GM12878 (cell line): ENCODE results near the gene FRMD5. TPM values are rescaled to one million over a fixed set of nuclear protein-coding genes. Genes with fewer than 3 reads are reported as not detected.

ENCODE experiments used
- BMI1 ChIP-seq: fragments of 450-650 bp; IDR thresholded peaks from 2 replicates; pipeline ENCODE4 v1.6.1; 2016; ENCODE audit warnings: mild to moderate bottlenecking, moderate library complexity, borderline replicate concordance
- CHD4 ChIP-seq: fragments of 200-600 bp; sonication (generic); IDR thresholded peaks from 2 replicates; pipeline ENCODE4 v1.6.1; 2016; ENCODE audit warnings: mild to moderate bottlenecking
- EGR1 ChIP-seq, 2 experiments: IDR thresholded peaks; 1 replicate in 1 of 2; 2 replicates in 1 of 2; pipeline ENCODE4 v1.6.1; 2011 to 2012; ENCODE audit warnings: low read depth in 2 of 2, low read length in 2 of 2, borderline replicate concordance in 1 of 2, mild to moderate bottlenecking in 1 of 2, moderate library complexity in 1 of 2
- FOXM1 ChIP-seq: IDR thresholded peaks from 2 replicates; pipeline ENCODE4 v1.6.1; 2012; ENCODE audit warnings: low read depth, mild to moderate bottlenecking, inconsistent platforms, low read length, moderate library complexity
- HDAC2 ChIP-seq: fragments of 200-600 bp; sonication (generic); IDR thresholded peaks from 2 replicates; pipeline ENCODE4 v1.6.1; 2017
- KLF5 ChIP-seq: fragments of 450-650 bp; IDR thresholded peaks from 2 replicates; pipeline ENCODE4 v1.6.1; 2014; ENCODE audit warnings: mild to moderate bottlenecking; ENCODE audit not compliant: partially characterized antibody
- NR2C2 ChIP-seq: IDR thresholded peaks from 2 replicates; pipeline ENCODE4 v1.6.1; 2011; ENCODE audit warnings: borderline replicate concordance, low read depth; ENCODE audit not compliant: control insufficient read depth, insufficient read length
- RAD21 ChIP-seq: IDR thresholded peaks from 2 replicates; pipeline ENCODE4 v1.6.1; 2011; ENCODE audit warnings: mild to moderate bottlenecking, low read depth, low read length, moderate library complexity; ENCODE audit not compliant: insufficient read depth
- RB1 ChIP-seq: fragments of 450-650 bp; formaldehyde crosslinking; IDR thresholded peaks from 2 replicates; pipeline ENCODE4 v1.6.1; 2017; ENCODE audit warnings: mild to moderate bottlenecking, borderline replicate concordance
- SMARCA5 ChIP-seq: fragments of 450-650 bp; IDR thresholded peaks from 2 replicates; pipeline ENCODE4 v1.6.1; 2017; ENCODE audit warnings: mild to moderate bottlenecking
- SP1 ChIP-seq: IDR thresholded peaks from one replicate; pipeline ENCODE4 v1.6.1; 2011; ENCODE audit warnings: low read depth, low read length
- TAF1 ChIP-seq: IDR thresholded peaks from 2 replicates; pipeline ENCODE4 v1.6.1; 2011; ENCODE audit warnings: mild to moderate bottlenecking, low read depth, low read length, borderline replicate concordance
- TBL1XR1 ChIP-seq: IDR thresholded peaks from 2 replicates; pipeline ENCODE4 v1.6.1; 2012; ENCODE audit warnings: low read depth, low read length, improper control_type of control experiment
- TCF12 ChIP-seq: IDR thresholded peaks from 2 replicates; pipeline ENCODE4 v1.6.1; 2011; ENCODE audit warnings: low read depth, mild to moderate bottlenecking, low read length
- YBX1 ChIP-seq: fragments of 450-650 bp; IDR thresholded peaks from 2 replicates; pipeline ENCODE4 v1.6.1; 2016; ENCODE audit warnings: antibody characterized with exemption
- YY1 ChIP-seq: IDR thresholded peaks from 2 replicates; pipeline ENCODE4 v1.6.1; 2011; ENCODE audit warnings: low read depth, mild to moderate bottlenecking, low read length
- ZBED1 ChIP-seq: IDR thresholded peaks from 2 replicates; pipeline ENCODE4 v1.6.1; 2016; ENCODE audit warnings: borderline replicate concordance
- polyA plus RNA-seq, 11 experiments: library from polyadenylated mRNA; depleted of rRNA in 4 of 11; unstranded in 6 of 11; stranded (reverse) in 5 of 11; fragments of >200 nt; fragmentation: Nextera tagmentation in 4 of 11; fragmentation: Illumina TruSeq in 1 of 11; extraction: Ambion mirVana in 4 of 11; extraction: Trizol in 1 of 11; gene quantifications; 1 replicate in 1 of 11; 2 replicates in 10 of 11; pipeline versions ENCODE4 v1.2.1 to v1.2.3, GENCODE V29; 2011 to 2016; ENCODE audit warnings: inconsistent platforms in 2 of 11, missing spikeins in 2 of 11, low read depth in 1 of 11
- total RNA-seq, 4 experiments: library from RNA; depleted of rRNA in 3 of 4; stranded (reverse); fragments of >200 nt in 3 of 4; fragmentation: Illumina TruSeq in 1 of 4; extraction: Trizol in 1 of 4; gene quantifications; 2 replicates each; pipeline versions ENCODE4 v1.2.1 to v1.2.3, GENCODE V29; 2013 to 2021
- TF ChIP-seq, protein P1 (sequence below): IDR thresholded peaks from 2 replicates; pipeline ENCODE4 v1.6.1; 2012; ENCODE audit warnings: improper control_type of control experiment, low read depth, low read length; ENCODE audit not compliant: insufficient replicate concordance
- TF ChIP-seq, protein P2 (sequence below): fragments of 150-350 bp; IDR thresholded peaks from 2 replicates; pipeline ENCODE4 v1.6.1; 2014; ENCODE audit warnings: mild to moderate bottlenecking, low read depth, low read length

The FRMD5 gene
- total and polyA plus RNA-seq, 10 of the 15 experiments (the other 5 are each of a cell fraction or from before 2014, with no cell fraction given), result 0.26 to 6.4 (median 0.68) TPM; not detected in 1

DNA sequence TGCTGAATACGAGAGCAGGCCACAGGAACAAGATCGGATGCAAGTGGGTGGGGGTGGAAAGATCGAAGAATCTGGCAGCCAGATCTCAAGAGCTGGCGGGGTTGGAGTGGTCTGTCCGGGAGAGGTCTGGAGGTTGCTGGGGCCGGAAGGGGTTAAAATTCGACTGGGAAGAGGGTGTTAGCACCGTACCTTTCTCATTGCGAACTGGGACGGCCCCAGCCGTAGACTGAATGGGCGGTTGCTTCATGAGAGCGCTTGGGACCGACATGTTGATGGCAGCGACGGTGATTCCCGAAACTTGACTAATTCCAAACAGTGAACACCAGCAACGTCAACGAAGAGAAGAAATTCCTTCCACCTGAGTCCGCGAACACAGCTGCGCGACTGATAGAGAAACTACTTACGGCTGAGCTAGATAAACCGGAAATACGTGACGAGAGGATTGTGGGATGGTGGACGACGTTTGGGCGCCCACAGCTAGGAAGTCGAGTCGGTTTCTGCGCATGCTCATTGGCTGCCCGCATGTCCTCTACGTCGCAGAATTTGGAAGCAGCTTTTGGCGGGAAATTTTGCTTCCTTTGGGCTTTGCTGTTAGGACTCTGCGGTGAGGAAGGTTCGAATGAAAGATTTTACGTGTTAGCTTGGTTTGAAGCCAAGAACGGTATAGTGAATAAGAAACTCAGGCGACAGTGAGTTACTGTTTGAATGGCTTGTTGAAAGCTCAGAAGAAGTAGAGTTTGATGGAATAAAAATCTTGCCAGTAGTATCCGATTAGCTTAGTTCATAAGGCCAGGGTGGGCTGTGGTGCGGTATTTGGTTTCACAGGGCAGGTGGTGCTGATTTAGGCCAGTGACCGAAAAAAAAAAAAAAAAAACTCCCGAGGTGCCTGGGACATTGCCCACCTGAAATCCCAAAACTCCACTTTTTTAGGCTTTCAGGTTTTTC is 370.5 kb downstream of the FRMD5 start, which contains the start of gene MFAP1 (continued):
- TF ChIP-seq EGR1 (IDR thresholded peaks at IDR 0.05; ENCODE audit: borderline replicate concordance in 1 of 2, low read depth in 2 of 2, low read length in 2 of 2), result 0 out of 3 replicates have a peak, but pooled peaks of 1 of the 2 experiments have one; percentile 27
- TF ChIP-seq YY1, result peak; percentile 66
- TF ChIP-seq, protein P1, sequence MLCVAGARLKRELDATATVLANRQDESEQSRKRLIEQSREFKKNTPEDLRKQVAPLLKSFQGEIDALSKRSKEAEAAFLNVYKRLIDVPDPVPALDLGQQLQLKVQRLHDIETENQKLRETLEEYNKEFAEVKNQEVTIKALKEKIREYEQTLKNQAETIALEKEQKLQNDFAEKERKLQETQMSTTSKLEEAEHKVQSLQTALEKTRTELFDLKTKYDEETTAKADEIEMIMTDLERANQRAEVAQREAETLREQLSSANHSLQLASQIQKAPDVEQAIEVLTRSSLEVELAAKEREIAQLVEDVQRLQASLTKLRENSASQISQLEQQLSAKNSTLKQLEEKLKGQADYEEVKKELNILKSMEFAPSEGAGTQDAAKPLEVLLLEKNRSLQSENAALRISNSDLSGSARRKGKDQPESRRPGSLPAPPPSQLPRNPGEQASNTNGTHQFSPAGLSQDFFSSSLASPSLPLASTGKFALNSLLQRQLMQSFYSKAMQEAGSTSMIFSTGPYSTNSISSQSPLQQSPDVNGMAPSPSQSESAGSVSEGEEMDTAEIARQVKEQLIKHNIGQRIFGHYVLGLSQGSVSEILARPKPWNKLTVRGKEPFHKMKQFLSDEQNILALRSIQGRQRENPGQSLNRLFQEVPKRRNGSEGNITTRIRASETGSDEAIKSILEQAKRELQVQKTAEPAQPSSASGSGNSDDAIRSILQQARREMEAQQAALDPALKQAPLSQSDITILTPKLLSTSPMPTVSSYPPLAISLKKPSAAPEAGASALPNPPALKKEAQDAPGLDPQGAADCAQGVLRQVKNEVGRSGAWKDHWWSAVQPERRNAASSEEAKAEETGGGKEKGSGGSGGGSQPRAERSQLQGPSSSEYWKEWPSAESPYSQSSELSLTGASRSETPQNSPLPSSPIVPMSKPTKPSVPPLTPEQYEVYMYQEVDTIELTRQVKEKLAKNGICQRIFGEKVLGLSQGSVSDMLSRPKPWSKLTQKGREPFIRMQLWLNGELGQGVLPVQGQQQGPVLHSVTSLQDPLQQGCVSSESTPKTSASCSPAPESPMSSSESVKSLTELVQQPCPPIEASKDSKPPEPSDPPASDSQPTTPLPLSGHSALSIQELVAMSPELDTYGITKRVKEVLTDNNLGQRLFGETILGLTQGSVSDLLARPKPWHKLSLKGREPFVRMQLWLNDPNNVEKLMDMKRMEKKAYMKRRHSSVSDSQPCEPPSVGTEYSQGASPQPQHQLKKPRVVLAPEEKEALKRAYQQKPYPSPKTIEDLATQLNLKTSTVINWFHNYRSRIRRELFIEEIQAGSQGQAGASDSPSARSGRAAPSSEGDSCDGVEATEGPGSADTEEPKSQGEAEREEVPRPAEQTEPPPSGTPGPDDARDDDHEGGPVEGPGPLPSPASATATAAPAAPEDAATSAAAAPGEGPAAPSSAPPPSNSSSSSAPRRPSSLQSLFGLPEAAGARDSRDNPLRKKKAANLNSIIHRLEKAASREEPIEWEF, result no peak
- no peak for TF ChIP-seq HDAC2
- peak; percentile 73; the same call in 1 of the 2 replicates for TF ChIP-seq ZBED1
- TF ChIP-seq TAF1, result peak; percentile 90
- TF ChIP-seq CHD4, result no peak
- TF ChIP-seq BMI1, result no peak
- no peak for TF ChIP-seq RAD21
- no peak; the same call in 1 of the 2 replicates for TF ChIP-seq FOXM1
- no peak for TF ChIP-seq TBL1XR1
- peak; percentile 47 for TF ChIP-seq KLF5
- no peak for TF ChIP-seq YBX1
- TF ChIP-seq NR2C2, result no peak
- peak; percentile 63; the same call in 1 of the 2 replicates for TF ChIP-seq TCF12
- TF ChIP-seq, protein P2, sequence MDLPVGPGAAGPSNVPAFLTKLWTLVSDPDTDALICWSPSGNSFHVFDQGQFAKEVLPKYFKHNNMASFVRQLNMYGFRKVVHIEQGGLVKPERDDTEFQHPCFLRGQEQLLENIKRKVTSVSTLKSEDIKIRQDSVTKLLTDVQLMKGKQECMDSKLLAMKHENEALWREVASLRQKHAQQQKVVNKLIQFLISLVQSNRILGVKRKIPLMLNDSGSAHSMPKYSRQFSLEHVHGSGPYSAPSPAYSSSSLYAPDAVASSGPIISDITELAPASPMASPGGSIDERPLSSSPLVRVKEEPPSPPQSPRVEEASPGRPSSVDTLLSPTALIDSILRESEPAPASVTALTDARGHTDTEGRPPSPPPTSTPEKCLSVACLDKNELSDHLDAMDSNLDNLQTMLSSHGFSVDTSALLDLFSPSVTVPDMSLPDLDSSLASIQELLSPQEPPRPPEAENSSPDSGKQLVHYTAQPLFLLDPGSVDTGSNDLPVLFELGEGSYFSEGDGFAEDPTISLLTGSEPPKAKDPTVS, result no peak
- peak; percentile 28 for TF ChIP-seq SP1
- TF ChIP-seq SMARCA5, result no peak
- peak; percentile 92; the same call in 1 of the 2 replicates for TF ChIP-seq RB1
